Left colon (tissue), 2 donors: ENCODE measurements around the gene RTP5. TPM values are rescaled to one million over a fixed set of nuclear protein-coding genes. Genes with fewer than 3 reads are reported as not detected.

Experiments used
- total RNA-seq, 2 donors: library from RNA; stranded (reverse); fragmentation: NEBNext Ultra II Directional; extraction: Animal tissue kit (Norgen Biotek cat#: 25700); gene quantifications; one replicate each; pipeline ENCODE4 v1.2.1, GENCODE V29; 2021
- donor health status: DM: no; HTN: no; CAD: no.
- donor health status: DM: yes; HTN: yes; CAD: no.

The RTP5 gene
- total RNA-seq, 2 donors from 2014 or later = not detected

Other genes with a start within 250 kb of the RTP5 start
- 10 to 100 TPM; 86.0 to 86.7 TPM for gene THAP4, start 232.6 kb upstream of the RTP5 start, total RNA-seq
- 10 to 100 TPM; 90.0 to 95.9 TPM for gene ATG4B, start 232.0 kb upstream of the RTP5 start, total RNA-seq
- 10 to 100 TPM; 13.4 to 23.7 TPM for gene DTYMK, start 182.9 kb upstream of the RTP5 start, total RNA-seq
- gene ING5, start 167.7 kb upstream of the RTP5 start, total RNA-seq = 10 to 100 TPM; 26.7 to 27.6 TPM
- gene D2HGDH, start 135.1 kb upstream of the RTP5 start, total RNA-seq = 10 to 100 TPM; 72.8 to 75.3 TPM
- gene GAL3ST2, start 92.9 kb upstream of the RTP5 start, total RNA-seq = 10 to 100 TPM; 50.8 to 69.8 TPM
- gene NEU4, start 60.5 kb upstream of the RTP5 start, total RNA-seq = 100 to 1,000 TPM in 1 of 2 donors, 10 to 100 TPM in 1; 32.3 to 124 TPM
- gene PDCD1, start 10.8 kb upstream of the RTP5 start, total RNA-seq = under 1 TPM in 1 of 2 donors, not detected in 1; 0.36 TPM